ENCODE results near the gene MGST2. TPM values are rescaled to one million over a fixed set of nuclear protein-coding genes. Genes with fewer than 3 reads are reported as not detected.

Gene MGST2
- total RNA-seq, 1 donor from 2014 or later: 134 TPM

DNA sequence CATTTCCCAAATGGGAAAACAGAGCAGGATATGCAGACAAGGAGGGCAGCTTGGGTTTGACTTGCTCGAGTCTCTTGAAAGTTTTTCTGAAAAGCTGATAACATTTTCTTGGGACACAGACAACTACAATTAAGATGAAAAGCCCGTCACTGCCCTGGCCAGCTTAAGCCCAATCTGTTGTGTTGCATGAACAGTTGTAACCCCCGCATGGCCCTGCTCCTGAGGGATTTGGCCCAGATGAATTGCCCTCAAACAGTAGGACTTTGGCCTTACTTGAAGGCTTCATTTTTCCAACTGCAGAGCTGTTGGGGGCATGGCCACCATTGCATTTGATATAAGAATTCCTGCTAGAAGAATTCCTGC lies 40.5 kb upstream of the MGST2 start:
- H3K9me3 ChIP-seq (replicated peaks): no peaks in the 10 kb centered on the region
- H3K27me3 ChIP-seq (ENCODE audit: low read depth): no peaks in the 10 kb centered on the region
- intact Hi-C loops (cut with micrococcal nuclease): no loop called here
- no peak overlapping the region for H3K4me3 ChIP-seq
- H3K36me3 ChIP-seq: no peaks in the 10 kb centered on the region
- no peaks in the 10 kb centered on the region for H3K4me1 ChIP-seq
- no peak for DNase-seq
- no peak overlapping the region for H3K27ac ChIP-seq (replicated peaks)
- TF ChIP-seq, protein P1, sequence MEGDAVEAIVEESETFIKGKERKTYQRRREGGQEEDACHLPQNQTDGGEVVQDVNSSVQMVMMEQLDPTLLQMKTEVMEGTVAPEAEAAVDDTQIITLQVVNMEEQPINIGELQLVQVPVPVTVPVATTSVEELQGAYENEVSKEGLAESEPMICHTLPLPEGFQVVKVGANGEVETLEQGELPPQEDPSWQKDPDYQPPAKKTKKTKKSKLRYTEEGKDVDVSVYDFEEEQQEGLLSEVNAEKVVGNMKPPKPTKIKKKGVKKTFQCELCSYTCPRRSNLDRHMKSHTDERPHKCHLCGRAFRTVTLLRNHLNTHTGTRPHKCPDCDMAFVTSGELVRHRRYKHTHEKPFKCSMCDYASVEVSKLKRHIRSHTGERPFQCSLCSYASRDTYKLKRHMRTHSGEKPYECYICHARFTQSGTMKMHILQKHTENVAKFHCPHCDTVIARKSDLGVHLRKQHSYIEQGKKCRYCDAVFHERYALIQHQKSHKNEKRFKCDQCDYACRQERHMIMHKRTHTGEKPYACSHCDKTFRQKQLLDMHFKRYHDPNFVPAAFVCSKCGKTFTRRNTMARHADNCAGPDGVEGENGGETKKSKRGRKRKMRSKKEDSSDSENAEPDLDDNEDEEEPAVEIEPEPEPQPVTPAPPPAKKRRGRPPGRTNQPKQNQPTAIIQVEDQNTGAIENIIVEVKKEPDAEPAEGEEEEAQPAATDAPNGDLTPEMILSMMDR (IDR thresholded peaks at IDR 0.05; ENCODE audit: borderline replicate concordance): no peak

DNA sequence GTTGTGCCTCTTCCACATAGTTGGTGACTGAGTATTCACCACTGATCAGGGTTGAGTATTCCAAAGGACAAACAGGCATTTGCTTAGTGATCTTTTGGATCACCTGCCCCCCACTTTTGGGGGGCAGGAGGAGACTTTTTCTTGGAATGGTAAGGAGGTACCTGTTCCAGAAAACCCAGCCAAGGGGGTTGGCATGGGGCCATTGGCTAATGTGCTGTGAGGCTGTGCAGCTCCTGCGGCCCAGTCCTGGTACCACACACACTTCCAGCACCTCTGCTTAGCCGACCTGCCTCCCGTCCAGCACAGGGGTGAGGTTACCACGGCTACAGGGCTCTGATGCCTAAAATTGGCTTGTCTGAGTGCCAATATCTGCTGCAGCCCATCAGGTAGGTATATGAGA lies 40.1 kb upstream of the MGST2 start:
- no peak overlapping the region for H3K27ac ChIP-seq (replicated peaks)
- peak; percentile 25 for DNase-seq
- intact Hi-C loops (cut with micrococcal nuclease): no loop called here
- H3K4me3 ChIP-seq: no peak overlapping the region
- H3K4me1 ChIP-seq: no peaks in the 10 kb centered on the region
- TF ChIP-seq, protein P1 (IDR thresholded peaks at IDR 0.05; ENCODE audit: borderline replicate concordance): no peak
- no peaks in the 10 kb centered on the region for H3K27me3 ChIP-seq (ENCODE audit: low read depth)
- H3K9me3 ChIP-seq (replicated peaks): no peaks in the 10 kb centered on the region
- H3K36me3 ChIP-seq: no peaks in the 10 kb centered on the region

DNA sequence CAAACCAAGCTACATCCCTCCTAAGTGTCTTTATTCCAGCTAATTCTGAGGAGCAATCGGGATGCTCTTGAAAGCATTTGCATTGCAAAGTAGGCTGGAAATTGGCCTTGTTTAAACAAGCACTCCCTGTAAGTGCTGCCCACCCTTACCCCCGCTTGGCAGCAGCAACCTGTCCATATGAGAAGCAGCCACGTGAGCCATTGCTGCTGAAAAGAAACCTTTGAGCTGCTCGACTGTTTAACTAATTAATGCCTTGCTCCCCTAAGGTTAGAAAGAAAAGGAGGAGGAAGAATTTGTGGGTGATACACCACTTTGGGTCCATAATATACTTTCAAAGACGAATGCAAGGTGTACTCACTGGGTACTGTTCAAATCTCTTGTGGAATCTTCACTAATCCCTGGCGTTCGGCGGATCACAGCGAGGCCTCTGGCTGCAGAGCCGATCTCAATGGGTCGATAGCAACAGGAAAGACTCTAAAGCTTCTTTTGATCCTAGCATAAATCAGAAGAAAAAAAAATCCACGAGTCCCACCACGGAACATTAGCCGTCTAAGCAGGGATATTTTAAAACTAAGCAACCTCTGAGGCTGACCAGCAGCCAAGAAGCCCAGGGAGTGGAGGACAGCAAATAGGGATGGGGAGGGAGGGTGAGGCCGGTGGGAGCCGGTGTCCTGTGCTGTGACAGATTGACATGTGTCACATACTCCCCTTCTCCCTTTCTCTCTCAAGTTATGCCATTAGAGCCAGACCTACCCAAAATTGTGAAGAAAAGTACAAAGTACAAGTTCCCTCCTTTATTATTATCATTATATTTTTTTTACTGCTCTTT lies 37.2 kb upstream of the MGST2 start:
- Histone ChIP-seq H3K36me3 (no peaks in the 10 kb centered on the region), H3K9me3 (replicated peaks) (no peaks in the 10 kb centered on the region), H3K4me1 (peaks cover 8% of the 10 kb centered on the region), H3K27ac (replicated peaks) (no peak overlapping the region), H3K27me3 (ENCODE audit: low read depth) (no peaks in the 10 kb centered on the region), H3K4me3 (no peak overlapping the region)
- no peak for DNase-seq
- TF ChIP-seq, protein P1 (IDR thresholded peaks at IDR 0.05; ENCODE audit: borderline replicate concordance): no peak
- intact Hi-C loops (cut with micrococcal nuclease): no loop called here

DNA sequence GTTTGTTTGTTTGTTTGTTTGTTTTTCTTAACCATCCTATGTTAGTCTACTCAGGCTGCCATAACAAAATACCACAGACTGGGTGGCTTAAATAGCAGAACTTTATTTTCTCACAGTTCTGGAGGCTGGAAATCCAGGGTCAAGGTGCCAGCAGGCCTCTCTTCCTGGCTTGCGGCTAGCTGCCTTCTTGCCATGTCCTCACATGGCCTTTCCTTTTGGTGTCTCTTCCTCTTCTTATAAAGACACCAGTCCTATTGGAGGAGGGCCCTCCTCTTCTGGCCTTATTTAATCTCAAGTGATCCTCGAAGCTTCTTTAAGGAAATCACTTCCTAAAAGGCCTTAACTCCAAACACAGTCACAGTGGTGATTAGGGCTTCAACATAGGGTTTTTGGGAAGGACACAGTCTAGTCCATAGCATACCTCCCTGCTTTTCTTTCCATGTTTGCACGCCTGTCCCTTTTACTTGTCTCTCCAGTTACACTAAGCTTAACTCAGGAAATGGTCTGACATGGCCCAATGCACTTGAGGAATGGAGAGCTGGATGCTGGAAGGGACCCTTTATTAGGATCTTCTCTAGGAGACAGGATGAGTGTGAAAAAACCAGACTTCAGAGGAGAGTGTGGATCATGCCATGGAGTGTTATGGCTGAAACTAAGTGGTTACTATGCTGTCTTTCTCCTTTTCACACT lies 36.0 kb upstream of the MGST2 start:
- intact Hi-C loops (cut with micrococcal nuclease): no loop called here
- DNase-seq: no peak
- Histone ChIP-seq H3K4me3 (no peak overlapping the region), H3K27me3 (ENCODE audit: low read depth) (no peaks in the 10 kb centered on the region), H3K9me3 (replicated peaks) (no peaks in the 10 kb centered on the region), H3K36me3 (no peaks in the 10 kb centered on the region), H3K27ac (replicated peaks) (no peak overlapping the region), H3K4me1 (peaks cover 9% of the 10 kb centered on the region)
- TF ChIP-seq, protein P1 (IDR thresholded peaks at IDR 0.05; ENCODE audit: borderline replicate concordance): no peak

DNA sequence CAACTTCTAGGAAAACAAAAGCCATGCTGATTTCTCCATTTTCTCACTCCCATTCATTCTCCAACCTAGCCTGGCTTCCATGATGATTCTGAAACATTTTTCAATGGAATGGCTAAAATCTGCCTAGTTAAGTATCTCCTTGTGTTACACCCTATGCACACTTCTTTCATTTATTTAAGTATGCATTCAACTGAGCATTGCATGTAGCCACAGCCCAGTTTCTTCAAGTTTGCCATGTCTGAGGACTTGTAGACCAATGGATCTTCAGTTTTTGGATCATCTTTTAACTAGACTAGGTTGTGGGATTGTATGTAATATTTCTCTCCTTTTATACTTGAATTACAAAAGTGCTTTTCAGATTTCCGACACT lies 35.5 kb upstream of the MGST2 start:
- TF ChIP-seq, protein P1 (IDR thresholded peaks at IDR 0.05; ENCODE audit: borderline replicate concordance): no peak
- H3K27me3 ChIP-seq (ENCODE audit: low read depth): no peaks in the 10 kb centered on the region
- intact Hi-C loops (cut with micrococcal nuclease): no loop called here
- peaks cover 9% of the 10 kb centered on the region for H3K4me1 ChIP-seq
- no peaks in the 10 kb centered on the region for H3K9me3 ChIP-seq (replicated peaks)
- no peak for DNase-seq
- no peak overlapping the region for H3K4me3 ChIP-seq
- no peak overlapping the region for H3K27ac ChIP-seq (replicated peaks)
- H3K36me3 ChIP-seq: no peaks in the 10 kb centered on the region
